Common myeloid progenitor, CD34-positive (primary cell): Measurements from ENCODE around the gene HUNK.

Source experiments
- CTCF ChIA-PET: fragments of 350-600 bp; sonication (Branson Sonifier 250); formaldehyde crosslinking; loops from one replicate; lab custom pipeline; 2021; ENCODE audit warnings: antibody characterized with exemption; lab: Charles Lee
- POLR2A ChIA-PET: fragments of 350-600 bp; sonication (Branson Sonifier 250); formaldehyde crosslinking; loops from one replicate; lab custom pipeline; 2021; ENCODE audit warnings: antibody characterized with exemption; lab: Charles Lee
- DNase-seq, 3 donors: peaks; one replicate each; pipeline versions ENCODE4 v3.0.0 to v3.0.0-alpha.2; 2013
- H3K27ac ChIP-seq, 2 experiments: 1 replicate in 1 of 2; 2 replicates in 1 of 2; pipeline ENCODE4 v1.7.0; 2013; ENCODE audit warnings: inconsistent platforms in 2 of 2, low read length in 2 of 2, mild to moderate bottlenecking in 2 of 2, low read depth in 1 of 2, moderate library complexity in 1 of 2; ENCODE audit not compliant: severe bottlenecking in 2 of 2, insufficient read depth in 1 of 2, poor library complexity in 1 of 2
- H3K27me3 ChIP-seq, 5 experiments: replicated peaks in 2 of 5; 1 replicate in 3 of 5; 2 replicates in 2 of 5; pipeline versions ENCODE4 v1.6.1 to v1.7.0; 2013; ENCODE audit warnings: low read length in 4 of 5, mild to moderate bottlenecking in 2 of 5, moderate library complexity in 2 of 5, inconsistent platforms in 1 of 5; ENCODE audit not compliant: insufficient read depth in 5 of 5, control insufficient read depth in 4 of 5
- H3K36me3 ChIP-seq, 4 experiments: 1 replicate in 2 of 4; 2 replicates in 2 of 4; pipeline versions ENCODE4 v1.6.1 to v1.7.0; 2013; ENCODE audit warnings: low read length in 3 of 4, control low read depth in 1 of 4, mild to moderate bottlenecking in 1 of 4; ENCODE audit not compliant: control insufficient read depth in 4 of 4, insufficient read depth in 4 of 4
- H3K4me1 ChIP-seq, 4 experiments: 1 replicate in 3 of 4; 2 replicates in 1 of 4; pipeline versions ENCODE4 v1.6.1 to v1.7.1; 2013; ENCODE audit warnings: low read length in 3 of 4, mild to moderate bottlenecking in 3 of 4, control low read depth in 1 of 4, inconsistent platforms in 1 of 4, moderate library complexity in 1 of 4; ENCODE audit not compliant: control insufficient read depth in 4 of 4, insufficient read depth in 4 of 4; ENCODE audit errors: control extremely low read depth in 1 of 4
- H3K4me3 ChIP-seq, 7 experiments: 1 replicate in 4 of 7; 2 replicates in 3 of 7; pipeline versions ENCODE4 v1.5.1 to v1.7.0; 2013; ENCODE audit warnings: mild to moderate bottlenecking in 7 of 7, low read length in 6 of 7, moderate library complexity in 6 of 7, inconsistent platforms in 2 of 7, low read depth in 2 of 7, control low read depth in 1 of 7; ENCODE audit not compliant: insufficient read depth in 4 of 7, control insufficient read depth in 1 of 7; ENCODE audit errors: extremely low read depth in 1 of 7
- H3K9me3 ChIP-seq, 5 experiments: 1 replicate in 4 of 5; 2 replicates in 1 of 5; pipeline versions ENCODE4 v1.6.1 to v1.7.1; 2013; ENCODE audit warnings: low read length in 4 of 5, mild to moderate bottlenecking in 2 of 5, inconsistent platforms in 1 of 5, low read depth in 1 of 5, moderate library complexity in 1 of 5; ENCODE audit not compliant: control insufficient read depth in 4 of 5, insufficient read depth in 2 of 5; ENCODE audit errors: control extremely low read depth in 1 of 5
- WGBS: methylation state at CpG from one replicate; pipeline ENCODE4 v1.1.5; 2013; ENCODE audit not compliant: insufficient coverage; 5-methylcytosine and 5-hydroxymethylcytosine counted together

HUNK gene

GRCh38 chr21:31983554-31983953 is 110.7 kb downstream of the HUNK start:
- WGBS, result 98% methylated on average over 7 of the region's 8 CpGs
- ChIA-PET CTCF (interaction anchor here (1.4 kb wide), 1 partner anchor 11 kb away, joined by 3 read pairs; no protein-coding TSS in a partner anchor), POLR2A (no interaction called here)
- H3K27me3 ChIP-seq, result no peaks in the 10 kb centered on the region
- H3K4me3 ChIP-seq, result no peak overlapping the region
- H3K36me3 ChIP-seq, result no peaks in the 10 kb centered on the region
- DNase-seq, result no peak
- no peaks in the 10 kb centered on the region for H3K4me1 ChIP-seq
- no peak overlapping the region for H3K27ac ChIP-seq
- H3K9me3 ChIP-seq, result peaks cover 0 to 2% (median 0%) of the 10 kb centered on the region in 5 experiments

- Histone ChIP-seq H3K27ac (no peak overlapping the region), H3K36me3 (no peaks in the 10 kb centered on the region), H3K4me1 (no peaks in the 10 kb centered on the region), H3K9me3 (peaks cover 0 to 2% (median 0%) of the 10 kb centered on the region in 5 experiments), H3K4me3 (no peak overlapping the region), H3K27me3 (no peaks in the 10 kb centered on the region)
- ChIA-PET CTCF (no interaction called here), POLR2A (no interaction called here)
- no peak for DNase-seq
- WGBS, result 92% methylated on average over 6 of the region's 7 CpGs
Measured at GRCh38 chr21:31985398-31985797, 112.6 kb downstream of the HUNK start.

GRCh38 chr21:31986035-31986856 is 113.4 kb downstream of the HUNK start:
- Histone ChIP-seq H3K36me3 (no peaks in the 10 kb centered on the region), H3K27ac (no peak overlapping the region), H3K27me3 (no peaks in the 10 kb centered on the region), H3K4me1 (no peaks in the 10 kb centered on the region), H3K9me3 (no peaks in the 10 kb centered on the region), H3K4me3 (no peak overlapping the region)
- 91% methylated on average over 14 of the region's 17 CpGs for WGBS
- ChIA-PET CTCF (no interaction called here), POLR2A (no interaction called here)
- DNase-seq, result no peak

- WGBS, result 93% methylated on average over 7 of the region's 9 CpGs
- POLR2A ChIA-PET, result no interaction called here
- H3K36me3 ChIP-seq, result no peaks in the 10 kb centered on the region
- H3K4me1 ChIP-seq, result no peaks in the 10 kb centered on the region
- H3K27ac ChIP-seq, result no peak overlapping the region
- H3K27me3 ChIP-seq, result no peaks in the 10 kb centered on the region
- CTCF ChIA-PET, result no interaction called here
- H3K9me3 ChIP-seq, result no peaks in the 10 kb centered on the region
- no peak overlapping the region for H3K4me3 ChIP-seq
- no peak for DNase-seq
Measured at GRCh38 chr21:31987696-31988095, 114.9 kb downstream of the HUNK start.

- Histone ChIP-seq H3K4me3 (no peak overlapping the region), H3K27me3 (peaks cover 0 to under 1% (median 0%) of the 10 kb centered on the region in 5 experiments), H3K27ac (no peak overlapping the region), H3K36me3 (no peaks in the 10 kb centered on the region), H3K9me3 (no peaks in the 10 kb centered on the region), H3K4me1 (no peaks in the 10 kb centered on the region)
- ChIA-PET CTCF (no interaction called here), POLR2A (no interaction called here)
- no peak for DNase-seq
- WGBS, result 83% methylated on average over 2 of the region's 4 CpGs
Measured at GRCh38 chr21:31988492-31989290, 115.9 kb downstream of the HUNK start.

GRCh38 chr21:31991356-31992331 is 118.8 kb downstream of the HUNK start:
- no peak for DNase-seq
- ChIA-PET POLR2A (no interaction called here), CTCF (no interaction called here)

More at GRCh38 chr21:31991356-31992331, 118.8 kb downstream of the HUNK start:
- Histone ChIP-seq H3K27me3 (peaks cover 0 to 3% (median 0%) of the 10 kb centered on the region in 5 experiments), H3K36me3 (no peaks in the 10 kb centered on the region), H3K4me1 (no peaks in the 10 kb centered on the region), H3K4me3 (no peak overlapping the region), H3K9me3 (no peaks in the 10 kb centered on the region), H3K27ac (no peak overlapping the region)
- 89% methylated on average over 13 of the region's 17 CpGs for WGBS
